Tibial nerve (tissue), 4 donors: ENCODE data around the gene RASL10B. TPM values are rescaled to one million over a fixed set of nuclear protein-coding genes. Genes with fewer than 3 reads are reported as not detected.

Experiments
- DNase-seq, 2 donors: peaks; one replicate each; pipeline ENCODE4 v3.0.0-alpha.2; 2019; ENCODE audit warnings: low spot score in 2 of 2
- H3K27ac ChIP-seq, 4 donors: fragments of 200-600 bp; sonication (generic) in 3 of 4; one replicate each; pipeline ENCODE4 v1.5.1; 2017 to 2019; ENCODE audit warnings: mild to moderate bottlenecking in 1 of 4
- H3K27me3 ChIP-seq, 2 donors: fragments of 200-600 bp; sonication (generic) in 1 of 2; one replicate each; pipeline versions ENCODE4 v1.5.1 to v1.6.0; 2017 to 2019
- H3K36me3 ChIP-seq, 3 donors: fragments of 200-600 bp; sonication (generic); one replicate each; pipeline ENCODE4 v1.5.1; 2018 to 2019
- H3K4me1 ChIP-seq, 4 donors: fragments of 200-600 bp; sonication (generic) in 3 of 4; one replicate each; pipeline ENCODE4 v1.5.1; 2017 to 2019
- H3K4me3 ChIP-seq, 4 donors: fragments of 200-600 bp; sonication (generic) in 3 of 4; one replicate each; pipeline ENCODE4 v1.5.1; 2017 to 2019; ENCODE audit warnings: mild to moderate bottlenecking in 1 of 4, moderate library complexity in 1 of 4
- H3K9me3 ChIP-seq, 4 donors: fragments of 200-600 bp; sonication (generic) in 3 of 4; one replicate each; pipeline ENCODE4 v1.5.1; 2017 to 2019
- EP300 ChIP-seq, 2 donors: sonication (generic); formaldehyde crosslinking; IDR thresholded peaks; one replicate each; pipeline ENCODE4 v1.6.1; 2017; ENCODE audit warnings: antibody characterized with exemption in 2 of 2, mild to moderate bottlenecking in 1 of 2
- POLR2A ChIP-seq, 2 donors: fragments of 450-650 bp; IDR thresholded peaks; one replicate each; pipeline ENCODE4 v1.6.1; 2017; ENCODE audit warnings: antibody characterized with exemption in 2 of 2, mild to moderate bottlenecking in 2 of 2, moderate library complexity in 2 of 2
- WGBS, 2 donors: methylation state at CpG; one replicate each; pipeline ENCODE4 v1.1.5; 2018; 5-methylcytosine and 5-hydroxymethylcytosine counted together
- total RNA-seq, 4 donors: library from RNA; depleted of rRNA; stranded (reverse); fragments of >200 nt; gene quantifications; one replicate each; pipeline ENCODE4 v1.1.0, GENCODE V29; 2016
- TF ChIP-seq, protein P1 (sequence below), 5 experiments: fragments of 200-600 bp in 3 of 5; fragments of 450-650 bp in 2 of 5; sonication (generic) in 3 of 5; IDR thresholded peaks; one replicate each; pipeline ENCODE4 v1.5.1; 2016 to 2019; ENCODE audit warnings: antibody characterized with exemption in 5 of 5, mild to moderate bottlenecking in 3 of 5, moderate library complexity in 2 of 5

Gene RASL10B
- total RNA-seq, 4 donors from 2014 or later, result 8.4 to 25.3 (median 21.9) TPM

DNA sequence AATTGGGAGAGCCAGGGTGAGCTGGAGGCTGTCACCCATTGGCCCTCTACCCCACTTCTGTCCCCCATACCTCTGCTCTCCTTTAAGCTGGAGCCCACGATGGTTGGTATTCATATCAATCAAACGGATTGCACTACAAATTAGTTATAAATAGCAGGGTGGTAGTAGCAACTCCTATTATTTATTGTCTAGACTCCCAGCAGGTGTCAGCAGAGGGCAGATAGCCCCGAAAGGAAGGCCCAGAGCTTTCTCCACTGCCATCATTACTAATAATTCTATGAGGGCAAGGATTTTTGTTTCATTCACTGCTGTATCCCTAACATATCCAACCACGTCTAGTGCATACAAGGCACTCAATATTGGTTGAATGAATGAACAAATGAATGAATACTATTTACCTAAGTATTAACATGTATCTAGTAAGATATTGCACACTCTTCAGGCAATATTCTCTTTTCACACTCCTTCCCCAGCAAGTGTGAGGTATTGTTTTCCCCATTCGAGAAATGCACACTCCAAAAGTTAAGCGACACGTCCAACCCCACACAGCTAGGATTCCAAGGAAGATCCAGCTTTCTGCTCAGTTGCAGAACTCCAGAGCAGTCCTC is 35.6 kb downstream of the RASL10B start:
- Histone ChIP-seq H3K4me1 (peaks cover 0 to 46% (median 29%) of the 10 kb centered on the region in 4 donors), H3K36me3 (no peaks in the 10 kb centered on the region), H3K27ac (peak overlapping the region in 2 of 4 donors; percentile 41 to 77), H3K27me3 (no peaks in the 10 kb centered on the region), H3K9me3 (no peaks in the 10 kb centered on the region), H3K4me3 (no peak overlapping the region)
- TF ChIP-seq, protein P1, sequence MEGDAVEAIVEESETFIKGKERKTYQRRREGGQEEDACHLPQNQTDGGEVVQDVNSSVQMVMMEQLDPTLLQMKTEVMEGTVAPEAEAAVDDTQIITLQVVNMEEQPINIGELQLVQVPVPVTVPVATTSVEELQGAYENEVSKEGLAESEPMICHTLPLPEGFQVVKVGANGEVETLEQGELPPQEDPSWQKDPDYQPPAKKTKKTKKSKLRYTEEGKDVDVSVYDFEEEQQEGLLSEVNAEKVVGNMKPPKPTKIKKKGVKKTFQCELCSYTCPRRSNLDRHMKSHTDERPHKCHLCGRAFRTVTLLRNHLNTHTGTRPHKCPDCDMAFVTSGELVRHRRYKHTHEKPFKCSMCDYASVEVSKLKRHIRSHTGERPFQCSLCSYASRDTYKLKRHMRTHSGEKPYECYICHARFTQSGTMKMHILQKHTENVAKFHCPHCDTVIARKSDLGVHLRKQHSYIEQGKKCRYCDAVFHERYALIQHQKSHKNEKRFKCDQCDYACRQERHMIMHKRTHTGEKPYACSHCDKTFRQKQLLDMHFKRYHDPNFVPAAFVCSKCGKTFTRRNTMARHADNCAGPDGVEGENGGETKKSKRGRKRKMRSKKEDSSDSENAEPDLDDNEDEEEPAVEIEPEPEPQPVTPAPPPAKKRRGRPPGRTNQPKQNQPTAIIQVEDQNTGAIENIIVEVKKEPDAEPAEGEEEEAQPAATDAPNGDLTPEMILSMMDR (IDR thresholded peaks at IDR 0.05), result peak; percentile 39 to 71 (median 54)
- TF ChIP-seq POLR2A (IDR thresholded peaks at IDR 0.05) (no peak), EP300 (IDR thresholded peaks at IDR 0.05) (no peak)
- WGBS, 2 donors, result 43 to 47% methylated on average over 7 of the region's 7 CpGs
- peak in 1 of 2 donors; percentile 54 for DNase-seq

DNA sequence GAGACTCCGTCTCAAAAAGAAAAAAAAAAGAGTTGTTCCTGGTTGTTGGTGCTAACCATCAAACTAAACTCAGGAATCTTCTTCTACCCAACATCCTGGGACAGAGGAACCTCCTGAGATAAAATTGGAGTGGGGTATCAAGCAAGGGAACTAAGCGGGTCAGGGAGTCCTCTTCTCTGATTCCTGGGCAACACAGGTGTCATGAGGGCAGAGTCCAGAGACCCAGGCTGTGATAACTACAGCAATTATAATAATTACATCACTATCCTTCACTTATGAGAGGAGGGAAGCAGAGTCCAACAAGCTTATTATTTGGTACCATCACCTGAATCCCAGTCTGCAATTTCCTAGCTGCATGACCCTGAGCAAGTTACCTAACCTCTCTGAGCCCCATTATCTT is 37.4 kb downstream of the RASL10B start:
- DNase-seq, result no peak
- Histone ChIP-seq H3K9me3 (no peaks in the 10 kb centered on the region), H3K4me3 (no peak overlapping the region), H3K36me3 (no peaks in the 10 kb centered on the region), H3K27ac (no peak overlapping the region), H3K27me3 (no peaks in the 10 kb centered on the region), H3K4me1 (peaks cover 0 to 61% (median 39%) of the 10 kb centered on the region in 4 donors)
- WGBS, 2 donors, result 84 to 98% methylated on average over 2 of the region's 2 CpGs
- TF ChIP-seq, protein P1 (IDR thresholded peaks at IDR 0.05), result no peak
- TF ChIP-seq EP300 (IDR thresholded peaks at IDR 0.05) (no peak), POLR2A (IDR thresholded peaks at IDR 0.05) (no peak)

DNA sequence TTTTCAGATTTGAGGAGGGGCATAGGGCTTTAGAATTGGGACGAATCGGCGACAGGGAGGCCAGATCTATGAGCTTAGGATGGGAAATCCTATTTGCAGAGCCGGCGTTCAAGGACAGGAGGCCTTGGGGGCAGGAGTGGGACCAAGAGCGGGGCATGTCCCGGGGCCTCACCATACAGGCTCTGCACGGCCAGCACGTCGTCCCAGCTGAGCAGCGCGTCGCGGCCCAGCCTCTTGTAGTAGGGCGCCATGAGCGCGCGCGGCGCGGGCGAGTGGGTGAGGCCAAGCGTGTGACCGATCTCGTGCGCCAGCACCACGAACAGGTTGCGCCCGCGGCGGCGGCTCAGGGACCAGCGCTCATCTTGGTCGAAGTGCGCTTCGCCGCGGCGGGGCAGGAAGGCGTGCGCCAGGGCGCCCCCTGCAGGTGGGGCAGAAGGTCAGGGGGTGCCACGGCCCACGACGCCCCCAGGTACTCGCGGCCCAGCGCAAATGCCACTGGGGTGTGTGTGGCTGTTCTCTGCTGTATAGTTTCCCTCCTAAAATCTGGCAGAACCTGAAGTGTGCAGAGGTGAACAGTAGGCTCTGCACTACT is 38.6 kb downstream of the RASL10B start:
- Histone ChIP-seq H3K27ac (peak overlapping the region in 1 of 4 donors; percentile 62), H3K27me3 (no peaks in the 10 kb centered on the region), H3K4me3 (no peak overlapping the region), H3K9me3 (no peaks in the 10 kb centered on the region), H3K36me3 (no peaks in the 10 kb centered on the region), H3K4me1 (peaks cover 4 to 61% (median 40%) of the 10 kb centered on the region in 4 donors)
- DNase-seq, result no peak
- TF ChIP-seq EP300 (IDR thresholded peaks at IDR 0.05) (no peak), POLR2A (IDR thresholded peaks at IDR 0.05) (no peak)
- TF ChIP-seq, protein P1 (IDR thresholded peaks at IDR 0.05), result no peak
- WGBS, 2 donors, result 93% methylated on average over 46 to 48 of the region's 48 CpGs

DNA sequence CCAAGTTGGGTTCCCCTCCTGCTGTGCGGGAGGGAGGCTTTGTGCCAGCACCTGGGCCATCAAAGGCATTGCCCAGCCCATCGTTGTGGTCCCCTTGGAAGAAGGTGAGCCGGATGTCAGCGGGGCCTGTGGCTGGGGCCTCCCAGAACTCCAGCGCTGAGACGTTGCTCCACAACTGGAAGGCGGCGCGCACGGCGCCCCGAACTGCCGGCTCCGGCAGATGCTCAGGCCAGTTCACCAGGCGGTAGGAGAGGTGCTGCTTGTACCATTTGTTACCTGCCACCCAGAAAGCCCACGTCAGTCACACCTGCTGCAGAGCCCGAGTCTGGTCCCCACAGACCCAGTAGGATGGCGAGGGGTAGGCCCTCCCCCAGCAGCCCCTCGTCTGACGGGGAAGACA is 41.7 kb downstream of the RASL10B start:
- H3K36me3 ChIP-seq, result no peaks in the 10 kb centered on the region
- 83 to 86% methylated on average over 17 of the region's 20 CpGs for WGBS, 2 donors
- peaks cover 4 to 62% (median 45%) of the 10 kb centered on the region in 4 donors for H3K4me1 ChIP-seq
- H3K9me3 ChIP-seq, result no peaks in the 10 kb centered on the region
- TF ChIP-seq POLR2A (IDR thresholded peaks at IDR 0.05) (no peak), EP300 (IDR thresholded peaks at IDR 0.05) (no peak)
- TF ChIP-seq, protein P1 (IDR thresholded peaks at IDR 0.05), result no peak
- H3K27me3 ChIP-seq, result no peaks in the 10 kb centered on the region
- H3K4me3 ChIP-seq, result no peak overlapping the region
- no peak for DNase-seq
- peak overlapping the region; percentile 65 to 89 (median 76) for H3K27ac ChIP-seq
